Measurements from ENCODE around the gene SLC36A3. TPM values are rescaled to one million over a fixed set of nuclear protein-coding genes. Genes with fewer than 3 reads are reported as not detected.

The SLC36A3 gene
- total and polyA plus RNA-seq, 2 of the 8 experiments (the other 6 are each of a cell fraction or from before 2014, with no cell fraction given): not detected

- TF ChIP-seq CHD7 (IDR thresholded peaks at IDR 0.05; ENCODE audit: insufficient replicate concordance, low read length) (no peak), USF2 (IDR thresholded peaks at IDR 0.05; ENCODE audit: low read length) (no peak), CHD2 (IDR thresholded peaks at IDR 0.05; ENCODE audit: low read length) (no peak), MAFK (IDR thresholded peaks at IDR 0.05; ENCODE audit: low read depth, low read length) (no peak), SIN3A (conservative IDR thresholded peaks at IDR 0.05 in 1 of 2, IDR thresholded peaks at IDR 0.05 in 1 of 2; ENCODE audit: low read depth in 1 of 2, low read length in 2 of 2) (no peak), PHF8 (conservative IDR thresholded peaks at IDR 0.05; ENCODE audit: low read depth, low read length) (no peak), SP1 (IDR thresholded peaks at IDR 0.05; ENCODE audit: low read depth, low read length) (no peak), POLR2AphosphoS5 (IDR thresholded peaks at IDR 0.05; ENCODE audit: low read depth, low read length) (no peak), YY1 (IDR thresholded peaks at IDR 0.05; ENCODE audit: low read depth, low read length) (no peak), NANOG (IDR thresholded peaks at IDR 0.05; ENCODE audit: insufficient read depth, low read depth, low read length, poor library complexity, severe bottlenecking) (no peak), RBBP5 (IDR thresholded peaks at IDR 0.05; ENCODE audit: borderline replicate concordance, low read depth, low read length) (no peak)
Measured at GRCh38 chr5:151253605-151253950, 50.0 kb downstream of the SLC36A3 start (continued).

Measured in H1 (cell line).